Osteoblast (primary cell): ENCODE data around the gene MCM9. TPM values are rescaled to one million over a fixed set of nuclear protein-coding genes. Genes with fewer than 3 reads are reported as not detected.

Experiments used
- DNase-seq: peaks from one replicate; pipeline ENCODE4 v3.0.0; 2011; ENCODE audit warnings: low spot score, mixed read lengths; ENCODE audit not compliant: insufficient read length; ENCODE audit errors: missing footprints
- H2AFZ ChIP-seq: 2 replicates; pipeline ENCODE4 v1.6.0; 2011; ENCODE audit warnings: mild to moderate bottlenecking, low read length
- H3K27ac ChIP-seq: 2 replicates; pipeline ENCODE4 v1.5.1; 2011; ENCODE audit warnings: mild to moderate bottlenecking, low read depth, low read length, moderate library complexity
- H3K27me3 ChIP-seq: 2 replicates; pipeline ENCODE4 v1.6.0; 2012; ENCODE audit warnings: mild to moderate bottlenecking, control low read depth, inconsistent platforms, low read length, moderate library complexity; ENCODE audit not compliant: insufficient read depth
- H3K36me3 ChIP-seq: 2 replicates; pipeline ENCODE4 v1.5.1; 2011; ENCODE audit warnings: mild to moderate bottlenecking, low read length, control low read depth, moderate library complexity; ENCODE audit not compliant: insufficient read depth
- H3K4me1 ChIP-seq: 2 replicates; pipeline ENCODE4 v1.5.1; 2011; ENCODE audit warnings: mild to moderate bottlenecking, low read length, control low read depth, moderate library complexity; ENCODE audit not compliant: insufficient read depth
- H3K4me2 ChIP-seq: 2 replicates; pipeline ENCODE4 v1.6.0; 2011; ENCODE audit warnings: mild to moderate bottlenecking, low read length; ENCODE audit not compliant: insufficient read depth
- H3K4me3 ChIP-seq: fragments of 200-600 bp; sonication (generic); 3 replicates; pipeline ENCODE4 v1.5.1; 2012; ENCODE audit warnings: mild to moderate bottlenecking, low read length, inconsistent platforms; ENCODE audit not compliant: insufficient read depth
- H3K79me2 ChIP-seq: 2 replicates; pipeline ENCODE4 v1.6.0; 2012; ENCODE audit warnings: mild to moderate bottlenecking, low read length, control low read depth, inconsistent platforms; ENCODE audit not compliant: insufficient read depth
- H3K9me3 ChIP-seq: 2 replicates; pipeline ENCODE4 v1.5.1; 2011; ENCODE audit warnings: low read depth, low read length, control low read depth
- H4K20me1 ChIP-seq: 2 replicates; pipeline ENCODE4 v1.6.0; 2012; ENCODE audit warnings: mild to moderate bottlenecking, low read length, control low read depth; ENCODE audit not compliant: insufficient read depth
- total RNA-seq: library from RNA; depleted of rRNA; stranded (reverse); fragments of >200 nt; gene quantifications from 2 replicates; pipeline ENCODE4 v1.2.3, GENCODE V29; 2012
- TF ChIP-seq, protein P1 (sequence below): IDR thresholded peaks from 2 replicates; pipeline ENCODE4 v1.5.1; 2011; ENCODE audit warnings: mild to moderate bottlenecking, low read depth, low read length, moderate library complexity; ENCODE audit errors: extremely low read depth

Gene MCM9
- total RNA-seq, 1 donor = 15.2 TPM

DNA sequence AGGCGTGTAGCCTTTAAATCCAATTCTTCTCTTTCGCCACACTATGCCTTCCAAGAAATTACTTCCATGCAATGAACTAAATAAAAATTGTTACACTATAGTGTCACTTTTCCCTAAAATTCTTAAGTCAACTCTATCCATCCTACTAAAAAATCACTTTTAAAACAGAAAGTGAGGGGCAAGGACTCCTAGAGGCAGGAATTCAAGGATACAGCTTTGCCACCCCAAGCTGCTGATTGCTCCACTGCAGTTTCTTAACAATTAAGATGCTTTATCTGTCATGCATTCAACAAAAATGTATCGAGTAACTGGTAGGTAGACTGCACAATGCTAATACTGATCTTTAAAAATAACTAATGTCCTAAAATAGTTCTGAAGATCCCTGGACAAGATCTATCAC, 4.3 kb downstream of the MCM9 start:
- Histone ChIP-seq H3K4me3 (no peak overlapping the region), H4K20me1 (peaks cover 5% of the 10 kb centered on the region), H3K4me2 (no peak overlapping the region), H3K4me1 (peaks cover 4% of the 10 kb centered on the region), H2AFZ (no peak overlapping the region), H3K9me3 (no peaks in the 10 kb centered on the region), H3K27me3 (no peaks in the 10 kb centered on the region), H3K79me2 (peaks cover 14% of the 10 kb centered on the region), H3K36me3 (peaks cover 4% of the 10 kb centered on the region), H3K27ac (no peak overlapping the region)
- DNase-seq = no peak
- TF ChIP-seq, protein P1, sequence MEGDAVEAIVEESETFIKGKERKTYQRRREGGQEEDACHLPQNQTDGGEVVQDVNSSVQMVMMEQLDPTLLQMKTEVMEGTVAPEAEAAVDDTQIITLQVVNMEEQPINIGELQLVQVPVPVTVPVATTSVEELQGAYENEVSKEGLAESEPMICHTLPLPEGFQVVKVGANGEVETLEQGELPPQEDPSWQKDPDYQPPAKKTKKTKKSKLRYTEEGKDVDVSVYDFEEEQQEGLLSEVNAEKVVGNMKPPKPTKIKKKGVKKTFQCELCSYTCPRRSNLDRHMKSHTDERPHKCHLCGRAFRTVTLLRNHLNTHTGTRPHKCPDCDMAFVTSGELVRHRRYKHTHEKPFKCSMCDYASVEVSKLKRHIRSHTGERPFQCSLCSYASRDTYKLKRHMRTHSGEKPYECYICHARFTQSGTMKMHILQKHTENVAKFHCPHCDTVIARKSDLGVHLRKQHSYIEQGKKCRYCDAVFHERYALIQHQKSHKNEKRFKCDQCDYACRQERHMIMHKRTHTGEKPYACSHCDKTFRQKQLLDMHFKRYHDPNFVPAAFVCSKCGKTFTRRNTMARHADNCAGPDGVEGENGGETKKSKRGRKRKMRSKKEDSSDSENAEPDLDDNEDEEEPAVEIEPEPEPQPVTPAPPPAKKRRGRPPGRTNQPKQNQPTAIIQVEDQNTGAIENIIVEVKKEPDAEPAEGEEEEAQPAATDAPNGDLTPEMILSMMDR = no peak

DNA sequence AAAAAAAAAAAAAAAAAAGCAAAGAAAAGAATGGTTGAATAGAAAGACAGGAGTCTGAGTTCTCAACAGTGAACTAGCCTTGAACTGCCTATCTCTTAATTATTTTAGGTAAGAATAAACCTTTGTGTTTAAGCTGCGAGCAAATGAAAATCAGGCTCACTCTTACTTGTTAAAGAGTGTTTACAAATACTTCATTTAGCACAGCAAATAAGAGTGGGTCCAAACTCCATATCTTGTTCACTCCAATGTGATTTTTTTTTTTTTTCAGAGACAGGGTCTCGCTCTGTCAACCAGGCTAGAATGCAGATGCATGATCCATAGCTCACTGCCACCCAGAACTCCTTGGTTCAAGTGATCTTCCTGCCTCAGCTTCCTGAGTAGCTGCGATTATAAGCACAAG, 11.9 kb downstream of the MCM9 start:
- Histone ChIP-seq H3K4me2 (no peak overlapping the region), H3K36me3 (peaks cover 26% of the 10 kb centered on the region), H3K79me2 (no peaks in the 10 kb centered on the region), H3K4me3 (no peak overlapping the region), H3K27ac (no peak overlapping the region), H3K4me1 (no peaks in the 10 kb centered on the region), H4K20me1 (peaks cover 2% of the 10 kb centered on the region), H3K9me3 (no peaks in the 10 kb centered on the region), H2AFZ (no peak overlapping the region), H3K27me3 (no peaks in the 10 kb centered on the region)
- DNase-seq = no peak
- TF ChIP-seq, protein P1 = no peak

DNA sequence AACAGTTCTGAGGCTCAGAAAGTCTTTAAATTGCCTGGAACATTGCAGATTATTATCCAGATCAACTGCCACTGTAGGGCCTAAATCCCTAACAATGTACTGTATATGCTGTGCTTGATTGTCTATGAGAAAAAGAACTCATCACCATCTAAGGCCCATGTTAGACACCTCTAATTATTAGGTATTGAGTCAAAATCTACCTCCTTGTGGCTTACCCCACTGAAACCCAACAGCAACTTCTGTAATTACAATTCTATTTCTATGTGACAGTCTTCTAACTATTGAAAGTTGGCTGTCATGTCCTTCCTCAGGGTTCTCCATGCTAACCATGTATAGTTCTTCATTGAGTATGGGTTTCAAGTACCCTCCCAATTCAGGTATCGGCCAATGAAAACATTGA, 13.9 kb downstream of the MCM9 start:
- Histone ChIP-seq H3K27me3 (no peaks in the 10 kb centered on the region), H3K4me3 (no peak overlapping the region), H3K4me1 (no peaks in the 10 kb centered on the region), H3K9me3 (no peaks in the 10 kb centered on the region), H3K36me3 (peaks cover 34% of the 10 kb centered on the region), H2AFZ (no peak overlapping the region), H3K27ac (no peak overlapping the region), H3K4me2 (no peak overlapping the region), H3K79me2 (no peaks in the 10 kb centered on the region), H4K20me1 (no peaks in the 10 kb centered on the region)
- DNase-seq = no peak
- TF ChIP-seq, protein P1 = no peak

DNA sequence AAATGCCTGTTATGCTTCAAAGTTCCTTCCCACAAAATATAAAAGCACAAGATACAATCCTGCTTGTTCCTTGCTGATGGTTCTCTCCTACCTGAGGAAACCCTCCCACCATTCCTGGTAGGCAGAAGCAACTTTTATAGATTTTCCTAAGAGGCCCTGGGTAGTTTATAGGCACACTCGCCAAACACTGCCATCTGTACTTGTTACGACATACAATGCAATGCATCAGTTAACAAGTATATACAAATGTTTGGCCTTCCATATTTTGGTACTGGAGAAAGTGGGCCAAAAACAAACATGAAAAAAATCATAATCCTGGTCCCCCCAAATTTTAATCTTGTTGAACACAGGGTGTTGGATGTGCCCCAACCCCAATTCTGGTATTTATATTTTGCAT, 16.6 kb downstream of the MCM9 start:
- Histone ChIP-seq H3K79me2 (no peaks in the 10 kb centered on the region), H3K4me3 (no peak overlapping the region), H3K9me3 (no peaks in the 10 kb centered on the region), H3K36me3 (peaks cover 36% of the 10 kb centered on the region), H3K4me1 (no peaks in the 10 kb centered on the region), H3K27me3 (no peaks in the 10 kb centered on the region), H4K20me1 (no peaks in the 10 kb centered on the region), H3K4me2 (no peak overlapping the region), H2AFZ (no peak overlapping the region), H3K27ac (no peak overlapping the region)
- DNase-seq = no peak
- TF ChIP-seq, protein P1 = no peak
